Measurements from ENCODE around the gene SWAP70. TPM values are rescaled to one million over a fixed set of nuclear protein-coding genes. Genes with fewer than 3 reads are reported as not detected.

The SWAP70 gene
- total and polyA plus RNA-seq, 2 of the 13 experiments (the other 11 are each of a cell fraction or from before 2014, with no cell fraction given): 4.6 to 8.7 TPM

GRCh38 chr11:9758637-9759518 lies 95.0 kb downstream of the SWAP70 start (continued):
- TF ChIP-seq IRF9 (CRISPR knock-in tag; IDR thresholded peaks at IDR 0.05; ENCODE audit: borderline replicate concordance) (0 out of 2 replicates have a peak, but pooled peaks have one; percentile 70), ZNF263 (CRISPR knock-in tag; IDR thresholded peaks at IDR 0.05) (peak; percentile 67; the same call in 1 of the 2 replicates), ZNF275 (CRISPR knock-in tag; IDR thresholded peaks at IDR 0.05; ENCODE audit: borderline replicate concordance) (no peak), GTF2F1 (IDR thresholded peaks at IDR 0.05; ENCODE audit: low read length) (no peak), ZNF580 (CRISPR knock-in tag; IDR thresholded peaks at IDR 0.05; ENCODE audit: borderline replicate concordance, low read depth) (no peak; the same call in 1 of the 2 replicates), ZSCAN12 (CRISPR knock-in tag; IDR thresholded peaks at IDR 0.05) (peak; percentile 34; the same call in 1 of the 2 replicates), NCOA1 (CRISPR knock-in tag; IDR thresholded peaks at IDR 0.05) (no peak), ZNF292 (CRISPR knock-in tag; IDR thresholded peaks at IDR 0.05; ENCODE audit: borderline replicate concordance, low read depth) (peak; percentile 60), ZNF451 (CRISPR knock-in tag; IDR thresholded peaks at IDR 0.05) (no peak), ZNF768 (CRISPR knock-in tag; IDR thresholded peaks at IDR 0.05) (0 out of 2 replicates have a peak, but pooled peaks have one; percentile 24), PREB (CRISPR knock-in tag; IDR thresholded peaks at IDR 0.05) (no peak), KIAA2018 (CRISPR knock-in tag; IDR thresholded peaks at IDR 0.05; ENCODE audit: borderline replicate concordance) (no peak), HOXA7 (CRISPR knock-in tag; IDR thresholded peaks at IDR 0.05) (no peak)
